Measurements from ENCODE around the gene SLC27A5.

DNA sequence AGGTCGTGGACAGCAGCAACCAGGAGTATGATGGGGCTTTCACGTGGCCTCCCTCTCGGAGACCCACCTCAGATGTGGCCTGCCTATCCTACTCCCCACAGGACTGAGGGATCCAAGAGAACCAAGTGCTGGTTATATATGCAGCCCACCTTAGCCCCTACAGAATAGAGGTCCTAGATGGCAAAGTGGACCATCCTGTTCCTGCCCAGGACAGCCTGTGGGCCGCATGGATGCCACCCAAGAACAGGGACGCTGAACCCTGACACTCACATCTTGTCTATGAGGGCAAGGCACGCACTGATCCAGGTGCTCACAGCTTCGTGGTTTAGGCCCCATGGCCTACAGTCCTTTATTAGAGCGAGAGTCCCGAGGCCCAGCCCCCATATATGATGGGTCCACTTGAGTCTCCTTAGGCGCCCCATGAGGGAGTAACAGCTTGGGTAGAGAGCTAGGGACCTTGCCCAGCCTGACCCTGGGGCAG is 1.5 kb upstream of the SLC27A5 start:
- TF ChIP-seq EZH2 (IDR thresholded peaks at IDR 0.05; ENCODE audit: borderline replicate concordance, low read depth, low read length, severe bottlenecking) (no peak), GATA2 (IDR thresholded peaks at IDR 0.05; ENCODE audit: insufficient read depth, insufficient read length, low read depth, low read length) (no peak), JUN (IDR thresholded peaks at IDR 0.05; ENCODE audit: borderline replicate concordance, insufficient read depth, insufficient read length, low read depth) (no peak)
- TF ChIP-seq, protein P1, sequence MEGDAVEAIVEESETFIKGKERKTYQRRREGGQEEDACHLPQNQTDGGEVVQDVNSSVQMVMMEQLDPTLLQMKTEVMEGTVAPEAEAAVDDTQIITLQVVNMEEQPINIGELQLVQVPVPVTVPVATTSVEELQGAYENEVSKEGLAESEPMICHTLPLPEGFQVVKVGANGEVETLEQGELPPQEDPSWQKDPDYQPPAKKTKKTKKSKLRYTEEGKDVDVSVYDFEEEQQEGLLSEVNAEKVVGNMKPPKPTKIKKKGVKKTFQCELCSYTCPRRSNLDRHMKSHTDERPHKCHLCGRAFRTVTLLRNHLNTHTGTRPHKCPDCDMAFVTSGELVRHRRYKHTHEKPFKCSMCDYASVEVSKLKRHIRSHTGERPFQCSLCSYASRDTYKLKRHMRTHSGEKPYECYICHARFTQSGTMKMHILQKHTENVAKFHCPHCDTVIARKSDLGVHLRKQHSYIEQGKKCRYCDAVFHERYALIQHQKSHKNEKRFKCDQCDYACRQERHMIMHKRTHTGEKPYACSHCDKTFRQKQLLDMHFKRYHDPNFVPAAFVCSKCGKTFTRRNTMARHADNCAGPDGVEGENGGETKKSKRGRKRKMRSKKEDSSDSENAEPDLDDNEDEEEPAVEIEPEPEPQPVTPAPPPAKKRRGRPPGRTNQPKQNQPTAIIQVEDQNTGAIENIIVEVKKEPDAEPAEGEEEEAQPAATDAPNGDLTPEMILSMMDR (IDR thresholded peaks at IDR 0.05; ENCODE audit: extremely low read depth in 1 of 2, insufficient read depth in 1 of 2, low read depth in 1 of 2, low read length in 2 of 2) = no peak

Data from endothelial cell of umbilical vein (primary cell).